ENCODE measurements around the gene FOXA3.
"Not testable (repeated sequence)": the region's sequence is repeated elsewhere in the genome, so short reads cannot be mapped to it uniquely, and the experiment has no call there.

The FOXA3 gene

DNA sequence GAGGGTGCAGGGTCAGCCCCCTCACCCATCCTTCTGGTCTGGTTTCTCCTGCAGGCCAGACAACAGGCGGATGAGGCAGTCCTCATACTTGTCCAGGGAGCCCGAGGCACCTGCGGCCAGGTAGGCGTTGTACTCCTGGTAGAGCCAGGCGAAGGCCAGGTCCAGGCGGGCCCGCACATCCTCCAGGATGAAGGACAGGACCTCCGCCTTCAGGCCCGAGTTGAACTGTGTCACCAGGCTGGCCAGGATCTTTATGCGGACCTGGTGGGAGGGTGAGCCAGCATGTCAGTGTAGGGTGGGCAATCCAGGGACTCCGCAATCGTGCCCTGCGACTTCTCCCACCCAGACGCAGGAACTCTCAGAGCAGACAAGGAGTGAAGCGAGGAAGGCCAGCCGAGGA lies 35.2 kb upstream of the FOXA3 start:
- DNase-seq, result no peak

- DNase-seq, result no peak
Measured at GRCh38 chr19:45834970-45835369, 29.2 kb upstream of the FOXA3 start.

DNA sequence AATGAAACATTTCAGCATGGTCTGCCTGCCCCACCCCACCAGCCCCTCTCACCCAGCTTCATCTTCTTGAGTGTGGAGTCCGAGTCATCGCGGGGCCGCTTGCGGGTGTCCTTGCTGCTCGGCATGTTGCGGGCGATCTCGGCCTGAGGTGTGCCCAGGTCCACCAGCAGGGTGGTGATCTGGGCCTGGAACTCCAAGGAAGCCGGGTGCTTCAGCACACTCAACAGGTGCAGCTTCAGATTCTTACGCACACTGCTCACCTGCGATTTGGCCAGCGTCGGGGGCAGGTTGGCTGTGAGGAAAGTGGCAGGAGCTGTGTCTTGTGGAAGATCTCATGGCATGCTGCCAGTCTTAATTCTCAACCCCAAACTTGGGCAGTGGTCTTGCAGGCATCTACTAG lies 21.9 kb upstream of the FOXA3 start:
- DNase-seq, result no peak

GRCh38 chr19:45847663-45848062 lies 16.5 kb upstream of the FOXA3 start:
- DNase-seq, result no peak

DNA sequence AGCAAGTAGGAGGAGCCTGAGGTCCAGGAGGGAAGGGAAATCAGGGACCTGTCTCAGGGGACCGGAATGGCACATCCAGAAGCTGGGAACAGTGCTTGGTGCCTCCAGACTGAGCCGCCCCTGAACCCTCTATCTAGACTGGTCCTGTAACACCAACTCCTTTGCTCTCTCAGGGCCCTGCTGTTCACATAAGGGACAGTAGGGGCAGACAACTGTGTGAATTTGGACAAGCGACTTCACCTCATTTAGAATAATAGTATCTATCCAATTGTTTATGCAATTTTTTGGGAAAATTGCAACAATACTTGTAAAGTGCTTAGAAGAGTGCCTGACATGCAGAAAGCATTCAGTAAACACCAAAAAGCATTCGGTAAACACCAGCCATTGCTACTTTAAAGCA lies 15.2 kb upstream of the FOXA3 start:
- DNase-seq, result no peak

DNA sequence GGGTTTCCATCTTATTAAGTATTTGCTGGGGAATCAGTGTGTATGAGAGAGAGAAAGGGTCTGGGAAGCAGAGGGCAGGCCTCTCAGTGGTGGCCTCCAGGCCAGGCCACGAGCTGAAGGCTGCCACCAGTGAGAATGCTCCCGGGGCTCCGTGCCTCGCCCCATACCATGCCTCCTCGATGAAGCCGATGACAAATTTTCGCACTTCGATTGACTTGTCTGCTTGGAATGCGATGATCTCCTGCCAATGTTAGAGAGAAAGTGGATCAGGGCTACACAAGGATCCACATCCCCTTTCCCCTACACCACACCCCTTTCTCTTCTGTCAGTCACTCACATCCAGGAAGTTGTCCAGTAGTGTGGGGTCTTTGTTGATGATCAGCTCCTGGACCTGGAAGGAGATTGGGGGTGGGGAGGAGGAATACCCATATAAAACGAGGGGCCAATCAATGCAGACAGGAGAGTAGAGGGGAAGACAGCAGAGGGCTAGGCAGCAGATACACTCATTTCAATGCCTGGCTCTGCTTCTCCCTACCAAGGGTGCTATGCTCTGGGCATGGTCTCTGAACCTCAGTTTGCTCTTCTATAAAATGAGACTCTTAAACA lies 11.9 kb upstream of the FOXA3 start:
- DNase-seq, result no peak

DNA sequence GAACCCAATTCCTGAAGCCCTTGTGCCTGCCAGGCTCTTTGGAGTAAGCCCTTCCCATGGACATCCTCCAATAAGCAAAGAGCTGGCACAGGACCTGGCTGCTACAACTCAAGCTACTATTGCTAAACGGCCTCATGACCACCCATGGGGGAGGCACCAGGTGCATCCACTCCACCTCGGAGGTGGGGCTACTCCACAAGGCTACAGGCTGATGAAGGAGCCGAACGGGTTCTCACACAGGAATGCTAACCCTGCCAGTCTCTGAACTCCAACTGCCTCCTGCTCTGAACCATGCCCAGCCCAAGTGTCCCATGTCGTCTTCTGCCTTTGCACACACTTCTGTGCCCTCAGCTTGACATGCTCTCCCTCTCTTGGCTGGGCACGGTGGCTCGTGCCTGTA lies 11.1 kb upstream of the FOXA3 start:
- no peak for DNase-seq

DNA sequence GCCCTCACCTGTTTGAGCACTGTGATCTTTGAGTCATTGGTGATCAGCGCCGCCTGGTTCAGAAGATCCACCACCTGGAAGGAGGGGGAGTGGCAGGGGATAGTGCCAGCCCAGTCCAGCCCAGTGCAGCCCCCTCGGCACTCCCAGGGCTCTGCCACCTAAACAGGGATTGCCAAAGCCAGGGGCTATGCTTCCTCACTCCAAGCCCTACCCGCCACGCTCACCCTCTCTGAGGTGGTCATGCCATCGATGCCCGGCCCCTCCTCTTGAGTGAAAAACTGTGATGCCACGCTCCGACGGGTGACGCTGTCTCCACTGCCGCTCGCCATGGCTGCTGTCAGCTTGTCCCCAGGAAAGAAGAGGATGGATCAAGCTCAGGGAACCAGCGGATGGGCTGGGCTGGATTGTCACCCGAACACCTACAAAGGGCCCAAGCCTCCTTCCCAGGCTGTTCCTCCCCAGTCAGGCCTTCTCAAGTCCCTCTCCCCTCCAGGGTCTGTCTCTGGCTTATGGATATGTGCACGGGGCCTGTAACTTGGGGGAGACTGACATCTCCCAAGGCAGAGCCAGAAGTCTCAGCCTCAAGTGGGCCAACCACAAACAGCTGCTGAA lies 9.9 kb upstream of the FOXA3 start:
- DNase-seq, result no peak

DNA sequence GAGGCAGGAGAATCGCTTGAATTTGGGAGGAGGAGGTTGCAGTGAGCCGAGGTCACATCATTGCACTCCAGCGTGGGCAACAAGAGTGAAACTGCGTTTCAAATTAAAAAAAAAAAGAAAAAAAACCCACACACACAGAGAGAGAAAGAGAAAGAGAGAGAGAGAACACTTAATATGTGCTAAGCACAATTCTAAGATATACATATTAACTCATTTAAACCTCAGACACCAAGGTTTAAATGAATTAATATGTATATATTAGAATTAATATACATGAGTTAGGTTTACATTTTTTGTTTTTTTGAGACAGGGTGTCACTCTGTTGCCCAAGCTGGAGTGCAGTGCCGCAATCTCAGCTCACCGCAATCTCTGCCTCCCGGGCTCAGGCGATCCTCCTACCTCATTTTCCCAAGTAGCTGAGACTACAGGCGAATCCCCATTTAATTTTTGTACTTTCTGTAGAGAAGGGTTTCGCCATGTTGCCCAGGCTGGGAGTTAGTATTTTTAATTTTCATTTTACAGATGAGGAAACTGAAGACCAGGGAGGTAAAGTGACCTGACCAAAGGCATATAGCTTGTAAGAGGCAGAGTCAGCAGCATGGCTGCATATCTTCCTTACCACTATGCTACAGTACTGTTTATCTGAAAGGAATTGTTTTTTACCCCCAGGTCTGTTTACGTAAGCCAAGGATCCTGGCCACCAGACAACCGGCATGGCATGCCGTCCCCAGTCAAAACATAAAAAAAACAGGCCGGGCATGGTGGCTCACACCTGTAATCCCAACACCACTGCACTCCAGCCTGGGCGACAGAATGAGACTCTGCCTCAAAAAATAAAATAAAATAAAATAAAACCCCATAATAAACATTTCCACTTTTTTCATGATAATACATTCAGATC lies 3.5 kb upstream of the FOXA3 start:
- no peak for DNase-seq

GRCh38 chr19:45862271-45862563 lies 1.9 kb upstream of the FOXA3 start:
- no peak for DNase-seq

DNA sequence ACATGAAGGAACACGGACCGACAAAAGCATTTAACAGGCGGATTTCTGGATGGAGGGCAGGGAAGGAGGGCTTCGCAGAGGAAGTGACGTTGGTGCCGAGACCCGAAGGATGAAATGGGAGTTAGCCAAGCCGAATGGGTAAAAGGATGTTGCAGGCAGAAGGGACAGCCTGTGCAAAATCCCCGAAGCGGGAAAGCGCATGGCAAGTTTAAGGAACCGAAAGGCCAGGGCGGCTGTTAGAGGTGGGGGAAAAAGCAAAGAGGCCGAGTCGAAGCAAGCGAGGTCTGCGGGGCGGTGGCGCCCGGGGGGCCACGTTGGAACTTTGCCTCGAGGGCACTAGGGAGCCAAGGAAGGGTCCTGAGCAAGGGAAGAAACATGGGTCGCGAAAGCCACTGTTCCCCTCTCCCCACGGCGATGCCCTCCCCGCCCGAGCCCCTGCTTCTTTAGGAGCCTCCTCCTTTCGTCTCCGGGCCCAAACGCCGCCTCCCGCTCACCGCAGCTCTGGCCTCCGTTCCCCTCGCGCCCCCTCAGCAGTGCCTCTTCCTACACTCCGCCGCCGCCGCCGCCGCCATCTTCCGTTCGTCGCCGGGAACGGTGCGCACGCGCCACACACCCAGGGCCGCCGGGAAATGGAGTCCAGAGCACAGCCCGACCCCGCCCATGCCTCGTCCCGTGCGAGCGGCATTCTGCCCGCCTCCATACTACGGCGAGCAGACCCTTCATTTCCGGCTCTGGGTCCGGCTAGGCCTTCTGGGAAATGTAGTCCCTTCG lies 1.4 kb upstream of the FOXA3 start, which contains the start of gene SYMPK:
SYMPK (minus strand) TSS at position 584 of the 771 bp plus-strand sequence. CDS start 8,652 bp downstream, outside the sequence.
- DNase-seq, result peak; percentile 99

DNA sequence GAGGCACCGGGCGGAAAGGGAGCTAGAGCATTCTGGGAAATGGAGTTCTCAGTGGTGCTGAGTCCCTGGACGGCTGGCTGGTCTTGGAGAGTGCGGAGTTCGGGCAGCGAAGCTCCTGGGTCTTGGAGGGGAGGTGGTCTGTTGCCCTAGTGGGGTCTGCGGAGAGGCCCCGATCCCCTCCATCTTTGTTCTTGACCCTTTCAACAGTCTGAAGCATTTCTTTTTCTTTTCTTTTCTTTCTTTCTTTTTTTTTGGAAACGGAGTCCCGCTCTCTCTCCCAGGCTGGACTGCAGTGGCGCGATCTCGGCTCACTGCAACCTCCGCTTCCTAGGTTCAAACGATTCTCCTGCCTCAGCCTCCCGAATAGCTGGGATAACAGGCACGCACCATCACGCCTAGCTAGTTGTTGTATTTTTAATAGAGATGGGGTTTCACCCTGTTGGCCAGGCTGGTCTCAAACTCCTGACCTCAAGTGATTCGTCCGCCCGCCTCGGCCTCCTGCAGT lies 739 bp upstream of the FOXA3 start:
- no peak for DNase-seq

DNA sequence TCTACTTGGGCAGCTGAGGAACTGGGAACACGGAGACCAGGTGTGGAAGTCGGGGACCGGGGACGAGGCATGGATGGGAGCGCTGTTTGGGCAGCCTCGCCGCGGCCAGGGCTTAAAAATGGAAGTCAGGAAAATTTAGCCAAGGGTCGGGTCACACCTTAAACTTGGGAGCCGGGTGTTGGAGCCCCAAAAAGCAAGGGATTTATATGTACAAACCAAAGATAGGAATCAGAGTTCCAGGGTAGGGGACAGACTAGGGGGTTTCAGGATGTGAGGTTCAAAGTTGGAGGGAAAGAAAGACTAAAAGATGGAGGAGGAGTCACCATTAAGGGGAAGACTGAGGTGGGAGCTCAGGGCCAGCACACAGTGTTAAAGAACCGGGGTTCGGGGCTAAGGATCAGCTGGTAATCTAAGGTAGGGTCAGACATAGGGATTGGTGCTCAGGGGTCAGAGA lies 530 bp downstream of the FOXA3 start:
- DNase-seq, result no peak

DNA sequence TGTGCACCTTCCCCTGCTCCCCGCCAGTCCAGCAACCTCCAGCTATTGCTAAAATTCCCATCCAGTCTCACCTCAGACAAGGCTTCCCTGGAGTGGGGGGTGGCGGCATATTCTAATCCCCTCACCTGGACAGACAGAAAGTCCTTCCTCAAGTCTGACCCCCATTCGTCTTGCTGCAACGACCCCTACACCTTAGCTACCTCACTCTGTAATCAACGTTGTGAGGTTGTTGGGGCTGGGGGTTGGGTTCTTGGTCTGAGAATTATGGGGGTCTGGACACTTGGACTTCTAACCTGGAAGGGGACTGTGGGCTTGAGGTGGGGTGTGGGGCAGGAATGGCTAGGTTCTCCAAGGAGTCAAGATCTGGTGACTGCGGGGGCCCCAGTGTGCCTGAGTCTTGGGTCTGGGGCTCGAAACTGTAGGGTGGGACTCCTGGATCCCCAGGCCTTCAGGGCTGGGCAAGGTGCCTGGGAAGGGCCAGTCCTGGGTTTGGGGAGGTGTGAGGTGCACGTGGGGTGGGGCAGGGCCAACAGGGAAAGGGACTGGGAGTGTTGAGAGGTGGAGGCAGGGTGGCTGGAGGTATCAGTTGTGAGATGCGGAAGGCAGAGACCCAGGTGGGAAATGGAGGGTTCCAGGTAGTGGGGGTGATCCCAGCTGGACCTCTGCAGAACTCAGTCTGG lies 1.3 kb downstream of the FOXA3 start:
- no peak for DNase-seq

DNA sequence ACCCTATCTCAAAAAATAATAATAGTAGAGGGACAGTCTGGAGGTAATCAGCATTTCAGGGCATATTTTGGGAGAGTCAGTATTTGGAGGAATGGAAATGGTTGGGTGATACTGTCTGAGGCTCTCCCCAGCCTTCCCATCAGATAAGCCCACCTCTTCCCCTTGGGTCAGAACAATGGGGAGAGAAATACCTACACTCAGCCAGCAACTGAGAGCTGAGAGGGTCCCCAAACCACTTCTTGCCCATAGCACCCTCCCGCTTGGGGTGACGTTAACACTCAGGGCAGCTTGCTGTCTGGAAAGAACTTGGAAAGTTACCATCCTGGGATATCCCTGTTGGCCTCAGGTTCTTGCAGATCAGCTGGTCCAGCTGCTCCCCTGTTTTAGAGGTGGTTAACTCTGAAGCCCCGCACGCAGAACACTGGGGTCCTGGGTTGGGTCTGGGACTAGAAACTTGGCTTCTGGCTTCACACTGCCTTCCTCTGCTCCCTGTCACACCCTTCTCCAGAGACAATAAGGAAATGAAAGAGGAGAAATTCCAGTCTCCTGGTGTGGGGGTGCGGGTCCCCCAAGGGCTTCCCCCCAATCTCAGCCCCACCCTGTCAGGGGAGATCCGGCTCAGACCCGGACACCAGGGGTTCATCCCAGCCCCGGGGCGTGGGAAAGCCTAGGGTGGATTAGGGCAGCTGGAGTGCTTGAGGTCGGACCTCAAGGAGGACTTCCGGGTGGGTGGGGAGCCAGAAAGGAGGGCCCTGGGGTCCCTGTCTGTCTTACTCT lies 2.5 kb downstream of the FOXA3 start:
- DNase-seq, result no peak

DNA sequence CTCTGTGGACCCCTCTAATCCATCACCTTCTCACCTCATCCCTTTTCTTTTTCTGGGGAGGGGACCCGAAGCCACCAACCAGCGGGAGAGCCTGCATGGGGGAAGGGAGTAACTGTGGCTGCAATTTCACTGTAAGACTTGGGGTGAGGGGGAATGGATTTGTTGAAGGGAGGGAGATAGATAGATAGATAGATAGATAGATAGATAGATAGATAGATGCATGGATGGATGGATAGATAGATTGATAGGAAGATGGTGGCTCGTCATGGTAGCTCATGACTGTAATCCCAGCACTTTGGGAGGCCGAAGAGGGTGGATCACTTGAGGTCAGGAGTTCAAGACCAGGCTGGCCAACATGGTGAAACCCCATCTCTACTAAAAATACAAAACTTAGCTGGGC lies 3.1 kb downstream of the FOXA3 start:
- DNase-seq, result not testable (repeated sequence)

GRCh38 chr19:45870798-45871197 lies 6.7 kb downstream of the FOXA3 start:
- no peak for DNase-seq

- no peak for DNase-seq
Measured at GRCh38 chr19:45872095-45872919, 8.2 kb downstream of the FOXA3 start.

DNA sequence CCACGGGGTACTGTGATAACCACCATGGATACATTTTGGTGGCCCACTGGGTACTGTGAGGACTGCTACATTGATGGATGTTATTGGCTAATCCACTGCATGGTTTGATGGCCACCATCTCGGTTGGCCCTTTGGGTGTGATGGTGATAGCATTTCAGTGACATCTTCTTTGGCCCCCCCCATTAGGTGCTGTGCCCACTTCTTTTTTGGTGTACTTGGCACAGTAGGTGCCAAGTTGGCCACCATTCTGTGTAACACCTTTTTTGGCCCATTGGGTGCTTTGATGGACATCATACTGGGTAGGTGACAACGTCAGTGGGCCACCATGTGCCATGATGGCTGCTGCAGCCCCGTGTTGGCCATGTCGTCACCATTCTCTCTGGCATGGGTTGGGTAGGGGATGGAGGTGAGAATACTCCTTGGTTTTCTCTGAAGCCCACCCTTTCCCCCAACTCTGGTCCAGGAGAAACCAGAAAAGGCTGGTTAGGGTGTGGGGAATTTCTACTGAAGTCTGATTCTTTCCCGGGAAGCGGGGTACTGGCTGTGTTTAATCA lies 9.2 kb downstream of the FOXA3 start:
- DNase-seq, result no peak

DNA sequence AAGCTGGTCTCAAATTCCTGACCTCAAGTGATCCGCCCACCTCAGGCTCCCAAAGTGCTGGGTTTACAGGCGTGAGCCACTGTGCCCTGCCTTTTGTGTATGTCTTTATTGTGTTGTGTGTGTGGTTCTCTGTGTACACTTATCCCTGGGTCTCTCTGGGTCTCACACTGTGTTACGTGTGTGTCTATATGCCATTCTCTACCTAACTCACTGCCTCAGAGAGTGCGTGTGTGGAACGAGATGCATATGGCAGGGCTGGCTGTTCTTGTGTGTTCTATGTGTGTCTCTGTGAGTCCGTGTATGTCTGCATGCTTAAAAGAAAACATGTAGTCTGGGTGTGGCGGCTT lies 10.5 kb downstream of the FOXA3 start:
- DNase-seq, result no peak

DNA sequence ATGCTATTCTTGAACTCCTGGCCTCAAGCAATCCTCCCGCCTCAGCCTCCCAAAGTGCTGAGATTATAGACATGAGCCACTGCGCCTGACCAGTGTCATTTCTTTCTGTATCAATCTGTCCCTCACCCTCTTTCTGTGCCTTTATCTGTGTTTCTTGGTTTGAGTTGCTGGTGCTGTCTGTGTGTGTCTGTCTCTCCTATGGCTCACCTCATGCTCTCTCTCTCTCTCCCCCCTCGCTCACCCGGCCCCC lies 12.0 kb downstream of the FOXA3 start:
- DNase-seq, result no peak
